Spinal cord (tissue), 10 donors: ENCODE measurements around the gene CDC14B. TPM values are rescaled to one million over a fixed set of nuclear protein-coding genes. Genes with fewer than 3 reads are reported as not detected.
"Not testable (repeated sequence)": the region's sequence is repeated elsewhere in the genome, so short reads cannot be mapped to it uniquely, and the experiment has no call there.

Source experiments
- DNase-seq, 6 donors: peaks; one replicate each; pipeline versions ENCODE4 v3.0.0 to v3.0.0-alpha.2; 2013 to 2015; ENCODE audit warnings: low spot score in 6 of 6, low read depth in 4 of 6
- H3K27ac ChIP-seq: one replicate; pipeline ENCODE4 v1.5.1; 2013; ENCODE audit warnings: low read depth, low read length, control low read depth
- H3K27me3 ChIP-seq: one replicate; pipeline ENCODE4 v1.6.1; 2013; ENCODE audit warnings: low read length; ENCODE audit not compliant: control insufficient read depth, insufficient read depth
- H3K36me3 ChIP-seq: one replicate; pipeline ENCODE4 v1.6.1; 2013; ENCODE audit warnings: low read length; ENCODE audit not compliant: control insufficient read depth, insufficient read depth
- H3K4me1 ChIP-seq: one replicate; pipeline ENCODE4 v1.6.1; 2013; ENCODE audit warnings: low read length; ENCODE audit not compliant: control insufficient read depth, insufficient read depth
- H3K4me3 ChIP-seq: one replicate; pipeline ENCODE4 v1.5.1; 2013; ENCODE audit warnings: low read depth, low read length, control low read depth
- H3K9me3 ChIP-seq: one replicate; pipeline ENCODE4 v1.6.1; 2013; ENCODE audit warnings: low read length; ENCODE audit not compliant: control insufficient read depth, insufficient read depth
- WGBS: methylation state at CpG from one replicate; pipeline ENCODE4 v1.1.5; 2013; ENCODE audit warnings: missing lambda C conversion rate; ENCODE audit not compliant: insufficient coverage; 5-methylcytosine and 5-hydroxymethylcytosine counted together
- polyA plus RNA-seq, 2 donors: library from polyadenylated mRNA; unstranded; fragments of 120-200 nt; gene quantifications; one replicate each; pipeline ENCODE4 v1.2.1, GENCODE V29; 2013; ENCODE audit not compliant: insufficient read length in 2 of 2
- total RNA-seq, 2 donors: library from RNA; depleted of rRNA in 1 of 2; stranded (reverse); fragments of 120-200 nt in 1 of 2; fragments of >200 nt in 1 of 2; gene quantifications; one replicate each; pipeline versions ENCODE4 v1.2.3 to v1.2.4, GENCODE V29; 2013 to 2014
- donor health status: healthy.

Gene CDC14B
- total and polyA plus RNA-seq, 4 donors = 19.5 to 46.5 (median 20.1) TPM

GRCh38 chr9:96604004-96604319 is 15.7 kb downstream of the CDC14B start:
- peak in 1 of 6 donors; percentile 75 for DNase-seq
- Histone ChIP-seq H3K36me3 (no peaks in the 10 kb centered on the region), H3K4me1 (peaks cover 5% of the 10 kb centered on the region), H3K27ac (no peak overlapping the region), H3K4me3 (no peak overlapping the region), H3K9me3 (no peaks in the 10 kb centered on the region), H3K27me3 (no peaks in the 10 kb centered on the region)
- WGBS = 49% methylated on average over 3 of the region's 3 CpGs

- DNase-seq = no peak
- H3K4me3 ChIP-seq = no peak overlapping the region
- H3K27me3 ChIP-seq = no peaks in the 10 kb centered on the region
- peaks cover 5% of the 10 kb centered on the region for H3K4me1 ChIP-seq
- H3K27ac ChIP-seq = peak overlapping the region; percentile 20
- H3K36me3 ChIP-seq = no peaks in the 10 kb centered on the region
- no peaks in the 10 kb centered on the region for H3K9me3 ChIP-seq
- 69% methylated on average over 5 of the region's 8 CpGs for WGBS
Observed at GRCh38 chr9:96603305-96604003, 16.2 kb downstream of the CDC14B start.

GRCh38 chr9:96599298-96599697 is 20.3 kb downstream of the CDC14B start:
- H3K4me1 ChIP-seq = no peaks in the 10 kb centered on the region
- no peaks in the 10 kb centered on the region for H3K9me3 ChIP-seq
- H3K4me3 ChIP-seq = no peak overlapping the region
- H3K27ac ChIP-seq = no peak overlapping the region
- no peaks in the 10 kb centered on the region for H3K36me3 ChIP-seq
- no CpG with 5 or more reads among the region's 5 CpGs for WGBS
- no peaks in the 10 kb centered on the region for H3K27me3 ChIP-seq
- no peak for DNase-seq

GRCh38 chr9:96596601-96597111 is 23.0 kb downstream of the CDC14B start:
- no CpG with 5 or more reads among the region's 5 CpGs for WGBS
- no peak overlapping the region for H3K4me3 ChIP-seq
- no peaks in the 10 kb centered on the region for H3K36me3 ChIP-seq
- no peak overlapping the region for H3K27ac ChIP-seq
- DNase-seq = no peak
- no peaks in the 10 kb centered on the region for H3K4me1 ChIP-seq
- H3K27me3 ChIP-seq = no peaks in the 10 kb centered on the region
- no peaks in the 10 kb centered on the region for H3K9me3 ChIP-seq

- H3K27me3 ChIP-seq = no peaks in the 10 kb centered on the region
- no peak for DNase-seq
- no peaks in the 10 kb centered on the region for H3K4me1 ChIP-seq
- 60% methylated on average over 4 of the region's 12 CpGs for WGBS
- H3K27ac ChIP-seq = no peak overlapping the region
- H3K36me3 ChIP-seq = no peaks in the 10 kb centered on the region
- no peaks in the 10 kb centered on the region for H3K9me3 ChIP-seq
- no peak overlapping the region for H3K4me3 ChIP-seq
Observed at GRCh38 chr9:96587338-96588315, 32.0 kb downstream of the CDC14B start.

- no peaks in the 10 kb centered on the region for H3K36me3 ChIP-seq
- no peaks in the 10 kb centered on the region for H3K27me3 ChIP-seq
- no peaks in the 10 kb centered on the region for H3K9me3 ChIP-seq
- DNase-seq = no peak
- no peaks in the 10 kb centered on the region for H3K4me1 ChIP-seq
- no peak overlapping the region for H3K4me3 ChIP-seq
- H3K27ac ChIP-seq = no peak overlapping the region
Observed at GRCh38 chr9:96585426-96585825, 34.2 kb downstream of the CDC14B start.

GRCh38 chr9:96582199-96582598 is 37.4 kb downstream of the CDC14B start:
- not testable (repeated sequence) for H3K9me3 ChIP-seq, DNase-seq, H3K4me1 ChIP-seq, H3K4me3 ChIP-seq, H3K27ac ChIP-seq, H3K36me3 ChIP-seq, H3K27me3 ChIP-seq
- 67% methylated on average over 2 of the region's 2 CpGs for WGBS

GRCh38 chr9:96581786-96582185 is 37.9 kb downstream of the CDC14B start:
- Histone ChIP-seq H3K9me3 (no peaks in the 10 kb centered on the region), H3K27ac (no peak overlapping the region), H3K4me1 (no peaks in the 10 kb centered on the region), H3K4me3 (no peak overlapping the region), H3K27me3 (no peaks in the 10 kb centered on the region), H3K36me3 (no peaks in the 10 kb centered on the region)
- DNase-seq = no peak
- WGBS = no CpG with 5 or more reads among the region's 6 CpGs

- Histone ChIP-seq H3K27me3 (no peaks in the 10 kb centered on the region), H3K36me3 (no peaks in the 10 kb centered on the region), H3K4me3 (no peak overlapping the region), H3K27ac (no peak overlapping the region), H3K9me3 (no peaks in the 10 kb centered on the region), H3K4me1 (no peaks in the 10 kb centered on the region)
- no peak for DNase-seq
- WGBS = no CpG with 5 or more reads among the region's 4 CpGs
Observed at GRCh38 chr9:96581301-96581700, 38.3 kb downstream of the CDC14B start.
